ENCODE measurements around the gene MBTPS1. TPM values are rescaled to one million over a fixed set of nuclear protein-coding genes. Genes with fewer than 3 reads are reported as not detected.
A peak's percentile ranks its signal among the peaks of the same experiment; 100 is the strongest.

The MBTPS1 gene
- total and polyA plus RNA-seq, 9 of the 15 experiments (the other 6 are each of a cell fraction or from before 2014, with no cell fraction given): 2.8 to 57.6 (median 43.8) TPM

DNA sequence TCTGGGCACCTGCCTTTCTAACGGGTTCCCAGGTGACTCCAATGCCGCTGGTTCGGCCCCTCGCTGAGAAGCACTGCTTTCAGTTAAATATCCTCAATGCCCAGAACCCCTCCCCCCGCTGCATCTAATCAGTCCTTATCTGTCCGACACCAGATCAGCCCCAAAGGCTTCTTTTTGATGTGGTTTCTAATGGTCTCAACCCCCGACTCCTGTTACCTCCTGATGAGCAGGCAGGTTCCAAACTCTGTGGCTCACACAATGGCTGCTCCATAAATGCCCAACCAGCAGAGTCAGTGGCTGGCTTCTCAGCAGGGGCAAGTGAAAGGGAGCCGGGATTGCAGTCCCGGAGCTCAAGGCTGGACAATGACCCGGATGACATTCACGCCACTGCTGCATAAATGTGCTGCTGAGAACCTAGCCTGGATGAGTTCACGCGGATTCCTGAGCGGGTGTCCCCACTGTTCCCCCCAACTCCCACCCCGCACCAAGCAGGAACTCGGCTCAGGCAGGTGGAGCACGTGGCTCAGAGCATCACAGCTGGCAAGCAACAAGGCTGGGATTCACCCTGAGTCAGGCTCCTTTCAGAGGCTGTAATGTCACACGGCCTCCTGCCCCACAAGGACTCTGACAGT lies 73.1 kb downstream of the MBTPS1 start (continued):
- TF ChIP-seq, protein P1, sequence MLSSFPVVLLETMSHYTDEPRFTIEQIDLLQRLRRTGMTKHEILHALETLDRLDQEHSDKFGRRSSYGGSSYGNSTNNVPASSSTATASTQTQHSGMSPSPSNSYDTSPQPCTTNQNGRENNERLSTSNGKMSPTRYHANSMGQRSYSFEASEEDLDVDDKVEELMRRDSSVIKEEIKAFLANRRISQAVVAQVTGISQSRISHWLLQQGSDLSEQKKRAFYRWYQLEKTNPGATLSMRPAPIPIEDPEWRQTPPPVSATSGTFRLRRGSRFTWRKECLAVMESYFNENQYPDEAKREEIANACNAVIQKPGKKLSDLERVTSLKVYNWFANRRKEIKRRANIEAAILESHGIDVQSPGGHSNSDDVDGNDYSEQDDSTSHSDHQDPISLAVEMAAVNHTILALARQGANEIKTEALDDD (IDR thresholded peaks at IDR 0.05): no peak
- no peak for TF ChIP-seq BMI1 (IDR thresholded peaks at IDR 0.05; ENCODE audit: low read length)
- TF ChIP-seq ETV1 (tag; conservative IDR thresholded peaks at IDR 0.05; ENCODE audit: low read depth): peak; percentile 13; the same call in 1 of the 2 replicates
- no peak for TF ChIP-seq WHSC1 (IDR thresholded peaks at IDR 0.05; ENCODE audit: low read length)
- TF ChIP-seq TOE1 (IDR thresholded peaks at IDR 0.05; ENCODE audit: borderline replicate concordance): no peak
- TF ChIP-seq TOE1 (CRISPR knock-in tag; IDR thresholded peaks at IDR 0.05; ENCODE audit: borderline replicate concordance, low read depth): peak; percentile 59; the same call in 1 of the 2 replicates
- peak; percentile 95 for TF ChIP-seq ARID1B (IDR thresholded peaks at IDR 0.05)
- TF ChIP-seq EGR1 (conservative IDR thresholded peaks at IDR 0.05): 0 out of 2 replicates have a peak, but pooled peaks have one; percentile 19
- peak; percentile 89 for TF ChIP-seq SMAD4 (CRISPR knock-in tag; conservative IDR thresholded peaks at IDR 0.05)
- no peak for TF ChIP-seq BDP1 (IDR thresholded peaks at IDR 0.05; ENCODE audit: insufficient read depth, insufficient read length)
- peak in 1 of 2 experiments; percentile 32 for TF ChIP-seq E2F6 (IDR thresholded peaks at IDR 0.05; ENCODE audit: borderline replicate concordance in 1 of 2, extremely low read depth in 1 of 2, insufficient read depth in 1 of 2, insufficient read length in 1 of 2, low read depth in 1 of 2, low read length in 1 of 2, poor library complexity in 1 of 2, severe bottlenecking in 1 of 2)
- no peak for TF ChIP-seq FUS (optimal IDR thresholded peaks at IDR 0.05; ENCODE audit: low read depth, low read length)
- TF ChIP-seq RUNX1 (IDR thresholded peaks at IDR 0.05; ENCODE audit: low read depth): peak; percentile 83; the same call in 1 of the 2 replicates
- no peak for TF ChIP-seq ZNF518B (CRISPR knock-in tag; IDR thresholded peaks at IDR 0.05)
- peak; percentile 44; the same call in 1 of the 2 replicates for TF ChIP-seq MEF2D (tag; conservative IDR thresholded peaks at IDR 0.05; ENCODE audit: low read depth)
- peak; percentile 93 to 95 for TF ChIP-seq KDM1A (IDR thresholded peaks at IDR 0.05)
- no peak for TF ChIP-seq HDAC6 (IDR thresholded peaks at IDR 0.05; ENCODE audit: low read depth, low read length)
- TF ChIP-seq, protein P2, sequence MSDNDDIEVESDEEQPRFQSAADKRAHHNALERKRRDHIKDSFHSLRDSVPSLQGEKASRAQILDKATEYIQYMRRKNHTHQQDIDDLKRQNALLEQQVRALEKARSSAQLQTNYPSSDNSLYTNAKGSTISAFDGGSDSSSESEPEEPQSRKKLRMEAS (CRISPR knock-in tag; IDR thresholded peaks at IDR 0.05): peak; percentile 64
- no peak for TF ChIP-seq BRD9 (IDR thresholded peaks at IDR 0.05; ENCODE audit: low read depth, partially characterized antibody)
- peak; percentile 67; the same call in 1 of the 2 replicates for TF ChIP-seq SMARCA5 (IDR thresholded peaks at IDR 0.05)
- TF ChIP-seq ZBTB43 (CRISPR knock-in tag; IDR thresholded peaks at IDR 0.05): no peak
- no peak for TF ChIP-seq MCM2 (IDR thresholded peaks at IDR 0.05; ENCODE audit: low read depth)
